Breast epithelium (tissue), 4 donors: ENCODE results near the gene POC1A. TPM values are rescaled to one million over a fixed set of nuclear protein-coding genes. Genes with fewer than 3 reads are reported as not detected.
A peak's percentile ranks its signal among the peaks of the same experiment; 100 is the strongest.

Experiments
- DNase-seq, 2 donors: peaks; one replicate each; pipeline ENCODE4 v3.0.0-alpha.2; 2019; ENCODE audit warnings: low spot score in 2 of 2
- H3K27ac ChIP-seq, 2 donors: fragments of 200-600 bp; sonication (generic) in 1 of 2; one replicate each; pipeline ENCODE4 v1.5.1; 2016 to 2019; ENCODE audit warnings: mild to moderate bottlenecking in 1 of 2
- H3K27me3 ChIP-seq, 2 donors: fragments of 200-600 bp; sonication (generic) in 1 of 2; one replicate each; pipeline versions ENCODE4 v1.5.1 to v1.6.0; 2017 to 2019; ENCODE audit warnings: control low read depth in 1 of 2, mild to moderate bottlenecking in 1 of 2
- H3K36me3 ChIP-seq: fragments of 200-600 bp; one replicate; pipeline ENCODE4 v1.5.1; 2019
- H3K4me1 ChIP-seq, 2 donors: fragments of 200-600 bp; sonication (generic); one replicate each; pipeline ENCODE4 v1.5.1; 2016 to 2019; ENCODE audit warnings: control low read depth in 1 of 2
- H3K4me3 ChIP-seq, 3 donors: fragments of 200-600 bp; sonication (generic); 1 replicate in 2 of 3; 2 replicates in 1 of 3; pipeline ENCODE4 v1.5.1; 2016 to 2019; ENCODE audit warnings: mild to moderate bottlenecking in 3 of 3, moderate library complexity in 2 of 3
- H3K9me3 ChIP-seq, 2 donors: fragments of 200-600 bp; sonication (generic) in 1 of 2; one replicate each; pipeline ENCODE4 v1.5.1; 2016 to 2019; ENCODE audit warnings: control low read depth in 1 of 2
- CTCF ChIP-seq, 3 donors: fragments of 450-650 bp; IDR thresholded peaks; one replicate each; pipeline ENCODE4 v1.5.1; 2016 to 2017; ENCODE audit warnings: antibody characterized with exemption in 3 of 3, mild to moderate bottlenecking in 3 of 3, moderate library complexity in 3 of 3
- POLR2A ChIP-seq: fragments of 450-650 bp; IDR thresholded peaks from one replicate; pipeline ENCODE4 v1.6.1; 2016; ENCODE audit warnings: antibody characterized with exemption, mild to moderate bottlenecking, moderate library complexity
- POLR2AphosphoS5 ChIP-seq, 3 donors: sonication (generic); formaldehyde crosslinking; IDR thresholded peaks; one replicate each; pipeline ENCODE4 v1.6.1; 2017; ENCODE audit warnings: antibody characterized with exemption in 3 of 3
- intact Hi-C: fragments of 100-400 bp; cut with DNase I; formaldehyde crosslinking; loops from one replicate; pipeline ENCODE4 v1.15.1; 2023; ENCODE audit warnings: low total_unique reads
- total RNA-seq, 3 donors: library from RNA; depleted of rRNA; stranded (reverse); fragments of >200 nt; gene quantifications; one replicate each; pipeline ENCODE4 v1.1.0, GENCODE V29; 2016

POC1A gene
- total RNA-seq, 3 donors from 2014 or later = 1.9 to 2.7 (median 2.6) TPM

- no peak for DNase-seq
- intact Hi-C loops = no loop called here
- H3K9me3 ChIP-seq = no peaks in the 10 kb centered on the region
- H3K27me3 ChIP-seq = no peaks in the 10 kb centered on the region
- no peaks in the 10 kb centered on the region for H3K36me3 ChIP-seq
- H3K4me1 ChIP-seq = no peaks in the 10 kb centered on the region
- peak overlapping the region in 1 of 2 donors; percentile 19 for H3K27ac ChIP-seq
- H3K4me3 ChIP-seq = no peak overlapping the region
- TF ChIP-seq CTCF (IDR thresholded peaks at IDR 0.05) = no peak
- no peak for TF ChIP-seq POLR2A
- no peak for TF ChIP-seq POLR2AphosphoS5 (IDR thresholded peaks at IDR 0.05)
Observed at GRCh38 chr3:52184690-52185089, 30.5 kb upstream of the POC1A start.

GRCh38 chr3:52183786-52184445, 29.7 kb upstream of the POC1A start:
- Histone ChIP-seq H3K4me1 (no peaks in the 10 kb centered on the region), H3K4me3 (no peak overlapping the region), H3K36me3 (no peaks in the 10 kb centered on the region), H3K27ac (peak overlapping the region in 1 of 2 donors; percentile 19), H3K9me3 (no peaks in the 10 kb centered on the region), H3K27me3 (no peaks in the 10 kb centered on the region)
- TF ChIP-seq POLR2AphosphoS5 (IDR thresholded peaks at IDR 0.05) (no peak), POLR2A (no peak), CTCF (IDR thresholded peaks at IDR 0.05) (no peak)
- intact Hi-C loops = no loop called here
- DNase-seq = no peak

GRCh38 chr3:52182691-52183090, 28.5 kb upstream of the POC1A start:
- Histone ChIP-seq H3K27ac (no peak overlapping the region), H3K36me3 (no peaks in the 10 kb centered on the region), H3K4me3 (no peak overlapping the region), H3K4me1 (peaks cover 0 to under 1% of the 10 kb centered on the region in 2 donors), H3K27me3 (no peaks in the 10 kb centered on the region), H3K9me3 (no peaks in the 10 kb centered on the region)
- intact Hi-C loops = no loop called here
- no peak for DNase-seq
- TF ChIP-seq CTCF (IDR thresholded peaks at IDR 0.05) (no peak), POLR2A (no peak), POLR2AphosphoS5 (IDR thresholded peaks at IDR 0.05) (no peak)

GRCh38 chr3:52182196-52182595, 28.0 kb upstream of the POC1A start:
- TF ChIP-seq POLR2AphosphoS5 (IDR thresholded peaks at IDR 0.05) (no peak), POLR2A (no peak)
- Histone ChIP-seq H3K27me3 (no peaks in the 10 kb centered on the region), H3K9me3 (no peaks in the 10 kb centered on the region), H3K4me1 (peaks cover 0 to 4% of the 10 kb centered on the region in 2 donors), H3K4me3 (no peak overlapping the region), H3K36me3 (no peaks in the 10 kb centered on the region), H3K27ac (peak overlapping the region; percentile 55 to 63)
- DNase-seq = no peak
- intact Hi-C loops = no loop called here

GRCh38 chr3:52181543-52181942, 27.3 kb upstream of the POC1A start:
- peak overlapping the region; percentile 55 to 63 for H3K27ac ChIP-seq

More at GRCh38 chr3:52181543-52181942, 27.3 kb upstream of the POC1A start:
- TF ChIP-seq CTCF (IDR thresholded peaks at IDR 0.05) (no peak), POLR2A (no peak), POLR2AphosphoS5 (IDR thresholded peaks at IDR 0.05) (no peak)
- Histone ChIP-seq H3K4me1 (peaks cover 6 to 11% of the 10 kb centered on the region in 2 donors), H3K4me3 (no peak overlapping the region), H3K36me3 (no peaks in the 10 kb centered on the region), H3K9me3 (no peaks in the 10 kb centered on the region), H3K27me3 (no peaks in the 10 kb centered on the region)
- no peak for DNase-seq
- intact Hi-C loops = no loop called here
